HEK293T (cell line): ENCODE results near the gene KIF2B.

Source experiments
- BHLHE40 ChIP-seq: fragments of 450-650 bp; IDR thresholded peaks from 2 replicates; pipeline ENCODE4 v1.6.1; 2016; ENCODE audit warnings: mild to moderate bottlenecking, moderate library complexity, borderline replicate concordance
- CTBP1 ChIP-seq: fragments of 450-650 bp; IDR thresholded peaks from 2 replicates; pipeline ENCODE4 v1.6.1; 2016; ENCODE audit warnings: borderline replicate concordance
- ELF4 ChIP-seq: fragments of 450-650 bp; IDR thresholded peaks from 2 replicates; pipeline ENCODE4 v1.6.1; 2017; ENCODE audit warnings: antibody characterized with exemption
- FOXA1 ChIP-seq: fragments of 450-650 bp; IDR thresholded peaks from 2 replicates; pipeline ENCODE4 v1.6.1; 2016; ENCODE audit warnings: mild to moderate bottlenecking
- FOXM1 ChIP-seq: fragments of 450-650 bp; IDR thresholded peaks from 2 replicates; pipeline ENCODE4 v1.6.1; 2017; ENCODE audit warnings: mild to moderate bottlenecking, borderline replicate concordance
- HDGF ChIP-seq: fragments of 450-650 bp; IDR thresholded peaks from 2 replicates; pipeline ENCODE4 v1.6.1; 2017; ENCODE audit warnings: antibody characterized with exemption, borderline replicate concordance
- L3MBTL2 ChIP-seq: fragments of 450-650 bp; conservative IDR thresholded peaks from 2 replicates; pipeline ENCODE4 v1.6.1; 2016; ENCODE audit warnings: mild to moderate bottlenecking
- SP1 ChIP-seq: fragments of 450-650 bp; IDR thresholded peaks from 2 replicates; pipeline ENCODE4 v1.6.1; 2017
- TARDBP ChIP-seq: fragments of 450-650 bp; IDR thresholded peaks from 2 replicates; pipeline ENCODE4 v1.6.1; 2016
- ZNF384 ChIP-seq: fragments of 450-650 bp; IDR thresholded peaks from 2 replicates; pipeline ENCODE4 v1.6.1; 2016

DNA sequence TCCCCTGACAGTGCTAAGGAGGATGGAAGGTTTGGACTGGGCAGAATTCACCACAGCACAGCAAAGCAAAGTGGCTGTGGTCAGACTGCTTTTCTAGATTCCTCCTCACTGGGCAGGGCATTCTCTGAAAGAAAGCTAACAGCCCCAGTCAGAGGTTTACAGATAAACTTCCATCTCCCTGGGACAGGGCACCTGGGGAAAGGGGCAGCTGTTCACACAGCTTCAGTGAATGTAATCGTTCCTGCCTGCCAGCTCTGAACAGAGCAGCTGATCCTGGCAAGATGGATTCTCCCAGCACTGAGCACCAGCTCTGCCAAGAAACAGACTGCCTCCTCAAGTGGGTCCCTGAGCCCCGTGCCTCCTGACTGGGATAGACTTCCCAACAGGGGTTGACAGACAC is 42.4 kb upstream of the KIF2B start:
- TF ChIP-seq FOXA1 (no peak), TARDBP (no peak), HDGF (no peak), BHLHE40 (no peak), FOXM1 (no peak), SP1 (no peak), ELF4 (no peak), CTBP1 (no peak), L3MBTL2 (no peak), ZNF384 (no peak)
